K562 treated with DMSO at 1 percent for 4 hours (cell line): ENCODE data around the gene PRDM8. TPM values are rescaled to one million over a fixed set of nuclear protein-coding genes. Genes with fewer than 3 reads are reported as not detected.

Experiments used
- total RNA-seq: library from RNA; unstranded; fragments of 300-600 nt; gene quantifications from 2 replicates; pipeline ENCODE4 v1.2.3, GENCODE V29; 2022; ENCODE audit not compliant: insufficient read depth

Gene PRDM8
- not detected in 2 replicates for total RNA-seq

DNA sequence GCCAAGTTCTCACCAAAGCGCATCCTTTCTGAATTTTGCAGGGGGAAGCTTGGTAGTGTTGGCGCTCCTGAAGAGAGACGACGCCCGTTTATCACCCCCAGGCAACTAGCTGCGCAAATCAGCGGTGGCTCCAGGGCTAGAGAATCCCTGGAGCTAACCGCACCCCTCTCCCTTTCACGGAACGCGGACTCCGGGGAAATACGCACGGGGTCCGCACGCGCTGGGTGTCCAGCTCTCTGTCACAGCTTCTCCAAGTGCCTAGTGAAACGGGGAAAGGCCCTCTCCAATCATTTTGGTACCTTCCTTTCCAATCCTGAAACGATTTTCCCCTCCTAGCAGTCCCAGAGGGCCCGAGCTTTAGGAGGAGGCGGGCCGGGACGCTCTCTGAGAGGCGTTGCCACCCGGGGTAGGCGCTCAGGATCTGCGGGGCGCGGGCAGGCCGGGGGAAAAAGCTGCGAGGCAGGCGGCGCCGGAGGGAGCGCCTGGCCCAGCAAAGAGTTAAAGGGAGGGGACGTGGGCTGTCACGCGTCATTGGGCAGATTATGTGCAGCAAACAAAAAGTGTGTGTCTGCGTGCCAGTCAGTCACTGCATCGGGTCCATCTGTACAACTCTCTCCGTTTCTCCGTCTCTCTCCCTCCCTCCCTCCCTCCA, at the start of gene PRDM8:
TSS of gene PRDM8 (plus strand) at position 582 of the 652 bp plus-strand sequence. CDS start 2,578 bp downstream, outside the sequence.

Other genes with a start within 250 kb of the PRDM8 start
- gene ANTXR2, start 124.3 kb upstream of the PRDM8 start, total RNA-seq = 15.8 and 22.9 TPM in 2 replicates
- 1.1 and 8.9 TPM in 2 replicates for gene FGF5, start 69.2 kb downstream of the PRDM8 start, total RNA-seq
- gene CFAP299, start 138.2 kb downstream of the PRDM8 start, total RNA-seq = 1.0 TPM in 1 of 2 replicates, not detected in the other